Glutamatergic neuron (in vitro differentiated cells): ENCODE measurements around the gene NEGR1. TPM values are rescaled to one million over a fixed set of nuclear protein-coding genes. Genes with fewer than 3 reads are reported as not detected.

Experiments
- DNase-seq: peaks from one replicate; pipeline ENCODE4 v3.0.0; 2022
- H3K27ac Mint-ChIP-seq: one replicate; pipeline ENCODE4 v1.8.0; 2020; ENCODE audit warnings: mild to moderate bottlenecking, mixed read lengths, inconsistent platforms; ENCODE audit not compliant: unreplicated experiment
- H3K27me3 Mint-ChIP-seq: one replicate; pipeline ENCODE4 v1.8.0; 2020; ENCODE audit warnings: mild to moderate bottlenecking, moderate library complexity, mixed read lengths, inconsistent platforms; ENCODE audit not compliant: unreplicated experiment
- H3K36me3 Mint-ChIP-seq: one replicate; pipeline ENCODE4 v1.8.0; 2020; ENCODE audit warnings: mild to moderate bottlenecking, mixed read lengths, inconsistent platforms; ENCODE audit not compliant: unreplicated experiment
- H3K4me1 Mint-ChIP-seq: one replicate; pipeline ENCODE4 v1.8.0; 2020; ENCODE audit warnings: mild to moderate bottlenecking, low read depth, mixed read lengths, inconsistent platforms; ENCODE audit not compliant: unreplicated experiment
- H3K4me3 Mint-ChIP-seq: one replicate; pipeline ENCODE4 v1.8.0; 2020; ENCODE audit warnings: mild to moderate bottlenecking, mixed read lengths, inconsistent platforms; ENCODE audit not compliant: unreplicated experiment
- H3K9me3 Mint-ChIP-seq: one replicate; pipeline ENCODE4 v1.8.0; 2020; ENCODE audit warnings: mild to moderate bottlenecking, moderate library complexity, mixed read lengths, inconsistent platforms; ENCODE audit not compliant: unreplicated experiment
- total RNA-seq: library from RNA; stranded (reverse); fragmentation: NEBNext Ultra II Directional; extraction: Animal tissue kit (Norgen Biotek cat#: 25700); gene quantifications from one replicate; pipeline ENCODE4 v1.2.1, GENCODE V29; 2021; ENCODE audit not compliant: unreplicated experiment
- TF ChIP-seq, protein P1 (sequence below): fragments of 200-600 bp; sonication (generic); IDR thresholded peaks from one replicate; pipeline ENCODE4 v1.5.0; 2021; ENCODE audit not compliant: partially characterized antibody, unreplicated experiment

Gene NEGR1
- total RNA-seq, 1 donor from 2014 or later, result 0.51 TPM

DNA sequence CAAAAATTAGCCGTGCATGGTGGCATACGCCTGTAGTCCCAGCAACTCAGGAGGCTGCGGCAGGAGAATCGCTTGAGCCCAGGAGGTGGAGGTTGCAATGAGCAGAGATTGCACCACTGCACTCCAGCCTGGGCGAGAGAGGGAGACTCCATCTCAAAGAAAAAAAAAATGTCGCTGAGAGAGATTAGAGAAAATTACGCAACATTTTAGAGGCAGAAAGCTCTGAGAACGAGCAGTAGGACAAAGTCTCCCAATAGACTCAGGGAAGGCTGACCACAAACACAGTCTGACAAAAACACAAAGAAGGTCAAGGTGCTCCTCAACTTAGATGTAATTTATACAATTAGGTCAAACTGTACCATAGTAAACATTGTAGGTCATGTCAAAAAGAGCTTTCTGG is 833.9 kb downstream of the NEGR1 start:
- no peak for DNase-seq
- H3K36me3 Mint-ChIP-seq, result no peaks in the 10 kb centered on the region
- TF ChIP-seq, protein P1, sequence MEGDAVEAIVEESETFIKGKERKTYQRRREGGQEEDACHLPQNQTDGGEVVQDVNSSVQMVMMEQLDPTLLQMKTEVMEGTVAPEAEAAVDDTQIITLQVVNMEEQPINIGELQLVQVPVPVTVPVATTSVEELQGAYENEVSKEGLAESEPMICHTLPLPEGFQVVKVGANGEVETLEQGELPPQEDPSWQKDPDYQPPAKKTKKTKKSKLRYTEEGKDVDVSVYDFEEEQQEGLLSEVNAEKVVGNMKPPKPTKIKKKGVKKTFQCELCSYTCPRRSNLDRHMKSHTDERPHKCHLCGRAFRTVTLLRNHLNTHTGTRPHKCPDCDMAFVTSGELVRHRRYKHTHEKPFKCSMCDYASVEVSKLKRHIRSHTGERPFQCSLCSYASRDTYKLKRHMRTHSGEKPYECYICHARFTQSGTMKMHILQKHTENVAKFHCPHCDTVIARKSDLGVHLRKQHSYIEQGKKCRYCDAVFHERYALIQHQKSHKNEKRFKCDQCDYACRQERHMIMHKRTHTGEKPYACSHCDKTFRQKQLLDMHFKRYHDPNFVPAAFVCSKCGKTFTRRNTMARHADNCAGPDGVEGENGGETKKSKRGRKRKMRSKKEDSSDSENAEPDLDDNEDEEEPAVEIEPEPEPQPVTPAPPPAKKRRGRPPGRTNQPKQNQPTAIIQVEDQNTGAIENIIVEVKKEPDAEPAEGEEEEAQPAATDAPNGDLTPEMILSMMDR, result no peak
- no peaks in the 10 kb centered on the region for H3K27me3 Mint-ChIP-seq
- no peaks in the 10 kb centered on the region for H3K9me3 Mint-ChIP-seq
- H3K4me3 Mint-ChIP-seq, result no peak overlapping the region
- H3K4me1 Mint-ChIP-seq, result no peaks in the 10 kb centered on the region
- no peak overlapping the region for H3K27ac Mint-ChIP-seq

DNA sequence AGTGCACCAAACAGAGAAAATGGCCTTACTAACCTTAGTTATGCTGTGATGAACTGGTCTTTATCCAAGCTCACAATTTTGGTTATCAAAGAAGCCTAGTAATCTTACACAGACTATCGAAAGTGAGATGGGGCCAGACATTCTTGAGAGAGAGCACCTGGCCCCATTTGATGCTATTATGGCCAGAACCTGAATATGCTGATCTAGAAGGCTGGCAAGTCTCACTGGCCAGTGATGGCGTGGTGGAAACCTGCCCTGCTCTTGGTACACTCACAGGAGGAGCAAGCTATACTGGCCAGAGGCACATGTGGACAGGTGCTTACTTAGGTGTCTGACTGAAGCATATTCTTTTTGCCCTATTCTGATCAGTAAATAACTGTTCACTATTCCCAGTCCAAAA is 843.7 kb downstream of the NEGR1 start:
- peaks cover 5% of the 10 kb centered on the region for H3K4me1 Mint-ChIP-seq
- H3K36me3 Mint-ChIP-seq, result no peaks in the 10 kb centered on the region

DNA sequence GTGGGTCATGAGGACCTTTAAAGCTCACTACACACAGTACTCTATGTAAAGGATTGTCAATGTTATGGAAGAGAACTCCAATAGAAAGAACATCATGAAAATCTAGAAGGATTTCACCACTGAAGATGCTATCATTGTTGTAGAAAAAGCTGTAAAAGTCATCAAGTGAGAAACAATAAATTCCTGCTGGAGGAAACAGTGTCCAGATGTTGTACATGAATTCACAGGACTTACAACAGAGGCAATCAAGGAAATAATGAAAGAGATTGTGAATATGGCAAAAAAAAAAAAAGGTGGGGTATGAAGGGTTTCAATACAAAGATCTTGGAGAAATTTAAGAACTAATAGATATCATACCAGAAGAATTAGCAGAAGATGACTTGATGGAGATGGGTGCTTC is 846.4 kb downstream of the NEGR1 start:
- Mint-ChIP-seq H3K9me3 (no peaks in the 10 kb centered on the region), H3K36me3 (no peaks in the 10 kb centered on the region), H3K27ac (no peak overlapping the region), H3K4me3 (no peak overlapping the region), H3K4me1 (peaks cover under 1% of the 10 kb centered on the region), H3K27me3 (no peaks in the 10 kb centered on the region)
- TF ChIP-seq, protein P1, result no peak
- DNase-seq, result no peak

More for the DNA sequence above, 843.7 kb downstream of the NEGR1 start:
- Mint-ChIP-seq H3K27ac (no peak overlapping the region), H3K9me3 (no peaks in the 10 kb centered on the region), H3K4me3 (no peak overlapping the region), H3K27me3 (no peaks in the 10 kb centered on the region)
- TF ChIP-seq, protein P1, result no peak
- DNase-seq, result no peak

DNA sequence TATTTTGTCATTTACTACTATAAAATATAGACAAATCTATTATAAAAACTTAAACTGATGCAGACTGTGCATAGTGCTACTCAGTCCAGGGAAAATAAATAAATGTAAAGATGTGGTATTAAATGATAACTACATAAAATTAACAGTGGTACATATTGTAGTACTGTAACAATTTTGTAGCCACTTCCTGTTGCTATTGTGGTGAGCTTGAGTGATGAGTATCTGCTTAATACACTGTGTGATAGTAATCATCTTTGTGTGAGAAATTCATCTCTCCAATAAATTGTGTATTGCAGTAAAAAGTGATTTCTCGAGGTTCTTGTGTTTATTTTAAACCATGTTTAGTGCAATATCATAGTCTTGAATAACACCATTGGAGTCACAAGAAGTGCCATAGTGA is 848.1 kb downstream of the NEGR1 start:
- H3K9me3 Mint-ChIP-seq, result no peaks in the 10 kb centered on the region
- no peak overlapping the region for H3K27ac Mint-ChIP-seq
- TF ChIP-seq, protein P1, result no peak
- no peak overlapping the region for H3K4me3 Mint-ChIP-seq
- H3K36me3 Mint-ChIP-seq, result no peaks in the 10 kb centered on the region
- no peaks in the 10 kb centered on the region for H3K4me1 Mint-ChIP-seq
- no peaks in the 10 kb centered on the region for H3K27me3 Mint-ChIP-seq
- no peak for DNase-seq

DNA sequence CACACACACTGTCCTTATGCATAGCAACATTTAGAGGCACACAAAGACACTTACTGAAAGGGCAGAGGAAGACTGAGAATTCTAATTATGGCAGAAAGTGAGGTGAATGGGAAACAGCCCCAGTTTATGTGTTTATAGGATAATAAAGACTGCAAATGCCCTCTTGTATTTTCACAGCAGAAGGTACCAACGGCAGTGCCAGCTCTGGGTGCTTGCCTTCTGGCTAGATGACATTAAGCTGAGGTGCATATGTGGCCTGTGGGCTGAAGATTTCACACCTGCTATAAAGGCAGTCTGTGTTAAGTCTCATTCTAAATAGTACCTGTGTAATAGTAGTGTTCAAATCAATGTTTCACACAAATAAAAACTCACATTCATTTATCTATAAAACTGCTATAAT is 854.3 kb downstream of the NEGR1 start:
- H3K9me3 Mint-ChIP-seq, result no peaks in the 10 kb centered on the region
- H3K27ac Mint-ChIP-seq, result no peak overlapping the region
- TF ChIP-seq, protein P1, result no peak
- no peak for DNase-seq
- H3K27me3 Mint-ChIP-seq, result no peaks in the 10 kb centered on the region
- H3K4me1 Mint-ChIP-seq, result no peaks in the 10 kb centered on the region
- H3K36me3 Mint-ChIP-seq, result no peaks in the 10 kb centered on the region
- H3K4me3 Mint-ChIP-seq, result no peak overlapping the region
